MM.1S (cell line): ENCODE measurements around the gene S100A13.

Experiments
- DNase-seq: peaks from one replicate; pipeline ENCODE4 v3.0.0-alpha.2; 2015
- H2AFZ ChIP-seq: fragments of 300-600 bp; sonication (generic); 2 replicates; pipeline ENCODE4 v1.6.0; 2016; ENCODE audit warnings: antibody characterized with exemption, low read length
- H3F3A ChIP-seq: fragments of 300-600 bp; sonication (generic); 2 replicates; pipeline ENCODE4 v1.6.1; 2016; ENCODE audit warnings: mild to moderate bottlenecking, antibody characterized with exemption, low read length, moderate library complexity, mixed read lengths; ENCODE audit not compliant: insufficient read depth
- H3K27ac ChIP-seq: fragments of 300-600 bp; sonication (generic); 2 replicates; pipeline ENCODE4 v1.5.1; 2016; ENCODE audit warnings: mild to moderate bottlenecking, low read length
- H3K27me3 ChIP-seq: fragments of 300-600 bp; sonication (generic); replicated peaks from 2 replicates; pipeline ENCODE4 v1.6.0; 2016; ENCODE audit warnings: low read length; ENCODE audit not compliant: insufficient read depth
- H3K36me3 ChIP-seq: fragments of 300-600 bp; sonication (generic); replicated peaks from 2 replicates; pipeline ENCODE4 v1.6.1; 2016; ENCODE audit warnings: mild to moderate bottlenecking, low read length, mixed read lengths; ENCODE audit not compliant: insufficient read depth
- H3K4me1 ChIP-seq: fragments of 300-600 bp; sonication (generic); 2 replicates; pipeline ENCODE4 v1.6.1; 2016; ENCODE audit warnings: low read length, mixed read lengths
- H3K4me2 ChIP-seq: fragments of 300-600 bp; sonication (generic); 2 replicates; pipeline ENCODE4 v1.6.0; 2016; ENCODE audit warnings: low read depth, low read length
- H3K4me3 ChIP-seq: fragments of 300-600 bp; sonication (generic); 2 replicates; pipeline ENCODE4 v1.5.1; 2016; ENCODE audit warnings: low read length, mixed read lengths
- H3K79me2 ChIP-seq: fragments of 300-600 bp; sonication (generic); 2 replicates; pipeline ENCODE4 v1.6.1; 2016; ENCODE audit warnings: mixed run types, low read length, mixed read lengths
- H3K9ac ChIP-seq: fragments of 300-600 bp; sonication (generic); 2 replicates; pipeline ENCODE4 v1.6.1; 2016; ENCODE audit warnings: low read length, mixed read lengths
- H3K9me2 ChIP-seq: fragments of 300-600 bp; sonication (generic); replicated peaks from 2 replicates; pipeline ENCODE4 v1.6.1; 2016; ENCODE audit warnings: mild to moderate bottlenecking, low read length, mixed read lengths; ENCODE audit not compliant: insufficient read depth
- H3K9me3 ChIP-seq: fragments of 300-600 bp; sonication (generic); replicated peaks from 2 replicates; pipeline ENCODE4 v1.6.1; 2016; ENCODE audit warnings: mild to moderate bottlenecking, low read length, mixed read lengths; ENCODE audit not compliant: insufficient read depth
- H4K20me1 ChIP-seq: fragments of 300-600 bp; sonication (generic); 2 replicates; pipeline ENCODE4 v1.6.1; 2016; ENCODE audit warnings: mild to moderate bottlenecking, low read length, moderate library complexity, mixed read lengths; ENCODE audit not compliant: insufficient read depth
- CTCF ChIP-seq: fragments of 300-600 bp; sonication (generic); IDR thresholded peaks from 2 replicates; pipeline ENCODE4 v1.5.1; 2016; ENCODE audit warnings: antibody characterized with exemption, low read length, mixed read lengths
- EZH2 ChIP-seq: fragments of 300-600 bp; sonication (generic); optimal IDR thresholded peaks from 2 replicates; pipeline ENCODE3; 2017; ENCODE audit warnings: low read depth, mild to moderate bottlenecking, antibody characterized with exemption, low read length, mixed read lengths
- EZH2phosphoT487 ChIP-seq: fragments of 300-600 bp; sonication (generic); IDR thresholded peaks from 2 replicates; pipeline ENCODE4 v1.6.1; 2018; ENCODE audit warnings: antibody characterized with exemption, low read length

S100A13 gene

DNA sequence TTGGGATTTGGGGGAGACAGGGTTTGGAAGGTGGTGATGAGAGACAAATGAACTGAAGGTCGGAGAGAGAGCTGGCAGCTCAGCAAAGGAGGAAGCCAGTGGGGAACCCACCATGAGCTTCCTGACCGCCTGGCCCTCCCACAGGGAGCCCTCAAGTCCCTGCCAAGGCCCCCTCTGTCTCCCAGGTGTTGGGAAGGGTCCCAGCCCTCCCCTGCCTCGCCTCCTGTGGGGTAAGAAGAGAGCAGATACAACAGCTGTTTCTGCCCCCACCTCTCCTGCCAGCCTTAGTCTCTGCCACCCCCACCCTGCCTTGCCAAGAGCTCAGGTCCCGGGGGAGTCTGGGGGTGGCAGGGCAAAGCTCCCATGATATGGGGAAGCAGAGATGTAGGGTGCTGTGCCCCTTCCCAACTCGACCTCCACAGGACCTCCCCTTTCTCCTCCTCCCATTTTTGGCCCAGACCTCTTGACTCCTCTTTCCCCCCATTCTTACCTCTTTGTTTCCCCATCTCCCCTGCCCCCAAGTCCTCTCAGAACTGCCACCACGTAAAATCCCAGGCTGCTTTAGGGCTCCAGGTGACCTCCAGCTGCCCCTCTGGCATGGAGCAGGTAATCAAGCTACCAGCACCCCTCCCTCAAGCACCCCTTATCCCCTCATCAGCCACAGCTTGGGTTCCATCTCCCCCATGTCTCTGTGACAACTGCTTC lies 1.5 kb upstream of the S100A13 start:
- H4K20me1 ChIP-seq, result no peaks in the 10 kb centered on the region
- no peaks in the 10 kb centered on the region for H3K9me2 ChIP-seq
- no peaks in the 10 kb centered on the region for H3K36me3 ChIP-seq
- no peak for DNase-seq
- no peak overlapping the region for H3K9ac ChIP-seq
- H3K27ac ChIP-seq, result no peak overlapping the region
- H3K9me3 ChIP-seq, result no peaks in the 10 kb centered on the region
- no peak overlapping the region for H3K4me2 ChIP-seq
- H2AFZ ChIP-seq, result no peak overlapping the region
- TF ChIP-seq EZH2phosphoT487, result no peak
- no peak for TF ChIP-seq EZH2
- TF ChIP-seq CTCF, result no peak
- H3F3A ChIP-seq, result no peaks in the 10 kb centered on the region
- H3K4me3 ChIP-seq, result no peak overlapping the region
- peaks cover 4% of the 10 kb centered on the region; the same call in 1 of the 2 replicates for H3K4me1 ChIP-seq
- H3K79me2 ChIP-seq, result no peaks in the 10 kb centered on the region
- no peaks in the 10 kb centered on the region for H3K27me3 ChIP-seq

GRCh38 chr1:153627715-153628626 lies 666 bp upstream of the S100A13 start, which contains the start of gene S100A1:
S100A1 (plus strand) TSS chr1:153628434; CDS start chr1:153630522, 2,088 bp downstream.
- no peak within 1 kb of the TSS for H2AFZ ChIP-seq
- no peaks in the 10 kb centered on the region for H3K4me1 ChIP-seq
- no peaks in the 10 kb centered on the region for H4K20me1 ChIP-seq
- H3K9me2 ChIP-seq, result no peaks in the 10 kb centered on the region
- H3F3A ChIP-seq, result no peaks in the 10 kb centered on the region
- no peak within 1 kb of the TSS for H3K27ac ChIP-seq
- H3K4me3 ChIP-seq, result no peak within 1 kb of the TSS
- DNase-seq, result no peak
- no peaks in the 10 kb centered on the region for H3K9me3 ChIP-seq
- H3K27me3 ChIP-seq, result no peaks in the 10 kb centered on the region
- no peak within 1 kb of the TSS for H3K9ac ChIP-seq
- no peak within 1 kb of the TSS for H3K4me2 ChIP-seq
- no peaks in the 10 kb centered on the region for H3K79me2 ChIP-seq
- H3K36me3 ChIP-seq, result no peaks in the 10 kb centered on the region
- no peak for TF ChIP-seq EZH2
- TF ChIP-seq EZH2phosphoT487, result no peak
- TF ChIP-seq CTCF, result no peak; the same call in 1 of the 2 replicates

DNA sequence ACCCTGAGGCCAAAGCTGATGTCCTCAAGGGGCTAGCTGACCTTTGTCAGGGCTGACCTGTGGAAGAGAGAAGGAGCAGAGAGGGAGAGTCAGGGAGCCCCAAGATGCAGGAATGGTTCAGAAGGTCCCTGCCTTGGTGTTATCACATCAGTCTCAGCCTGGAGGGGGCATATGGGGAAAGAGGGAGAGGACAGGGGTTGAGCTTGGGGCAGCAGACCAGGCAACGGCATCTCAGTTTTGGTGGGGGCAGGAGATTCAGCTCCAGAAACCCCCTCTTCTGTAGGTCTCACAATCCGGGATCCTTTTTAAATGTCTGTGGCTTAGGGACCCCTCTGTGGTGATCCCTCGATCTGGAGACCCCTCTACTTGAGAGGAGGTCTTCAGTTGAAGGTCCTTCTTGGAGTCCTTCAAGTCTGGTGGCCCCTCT lies 815 bp downstream of the S100A13 start:
- H3K27me3 ChIP-seq, result no peaks in the 10 kb centered on the region
- TF ChIP-seq EZH2phosphoT487 (no peak), CTCF (no peak), EZH2 (no peak)
- H3K9me2 ChIP-seq, result no peaks in the 10 kb centered on the region
- H2AFZ ChIP-seq, result no peak overlapping the region
- no peak for DNase-seq
- no peak overlapping the region for H3K27ac ChIP-seq
- no peaks in the 10 kb centered on the region for H3K79me2 ChIP-seq
- no peaks in the 10 kb centered on the region for H3F3A ChIP-seq
- no peak overlapping the region for H3K4me3 ChIP-seq
- no peaks in the 10 kb centered on the region for H3K36me3 ChIP-seq
- no peak overlapping the region for H3K4me2 ChIP-seq
- no peaks in the 10 kb centered on the region for H4K20me1 ChIP-seq
- H3K4me1 ChIP-seq, result no peaks in the 10 kb centered on the region
- H3K9ac ChIP-seq, result no peak overlapping the region
- H3K9me3 ChIP-seq, result no peaks in the 10 kb centered on the region
